Adrenal gland (tissue), 5 donors: ENCODE measurements around the gene IFITM2.
"Not testable (repeated sequence)": the region's sequence is repeated elsewhere in the genome, so short reads cannot be mapped to it uniquely, and the experiment has no call there.

Experiments used
- CTCF ChIP-seq, 6 experiments: fragments of 450-650 bp in 4 of 6; fragments of 200-600 bp in 2 of 6; sonication (generic) in 1 of 6; IDR thresholded peaks; 1 replicate in 5 of 6; 2 replicates in 1 of 6; pipeline versions ENCODE4 v1.5.1 to v1.8.0; 2016 to 2021; ENCODE audit warnings: antibody characterized with exemption in 6 of 6, mild to moderate bottlenecking in 2 of 6, moderate library complexity in 1 of 6
- POLR2A ChIP-seq, 2 donors: fragments of 450-650 bp; IDR thresholded peaks; one replicate each; pipeline ENCODE4 v1.6.1; 2017; ENCODE audit warnings: antibody characterized with exemption in 2 of 2, mild to moderate bottlenecking in 2 of 2, moderate library complexity in 1 of 2
- donor health status: DM: no; HTN: no; CAD: no.

GRCh38 chr11:319888-320273 is 12.3 kb downstream of the IFITM2 start:
- TF ChIP-seq CTCF, POLR2A (IDR thresholded peaks at IDR 0.05): not testable (repeated sequence)
